Astrocyte (in vitro differentiated cells and primary cell): ENCODE measurements around the gene CLCF1. TPM values are rescaled to one million over a fixed set of nuclear protein-coding genes. Genes with fewer than 3 reads are reported as not detected.
"Not testable (repeated sequence)": the region's sequence is repeated elsewhere in the genome, so short reads cannot be mapped to it uniquely, and the experiment has no call there.

Source experiments
- DNase-seq: peaks from one replicate; pipeline ENCODE4 v3.0.0-alpha.2; 2010; ENCODE audit warnings: low read depth
- FAIRE-seq: peaks from 2 replicates; lab custom pipeline; 2011; peaks lifted over from hg19 to GRCh38; lab: Jason Lieb, UNC
- H2AFZ ChIP-seq: 2 replicates; pipeline ENCODE4 v1.6.0; 2012; ENCODE audit warnings: low read depth, low read length, inconsistent platforms
- H3K27ac ChIP-seq: 2 replicates; pipeline ENCODE4 v1.5.1; 2011; ENCODE audit warnings: low read depth, low read length, inconsistent platforms
- H3K27me3 ChIP-seq: 2 replicates; pipeline ENCODE4 v1.6.0; 2011; ENCODE audit warnings: low read length, inconsistent platforms; ENCODE audit not compliant: insufficient read depth
- H3K36me3 ChIP-seq: 2 replicates; pipeline ENCODE4 v1.5.1; 2011; ENCODE audit warnings: low read length, inconsistent platforms; ENCODE audit not compliant: insufficient read depth
- H3K4me1 ChIP-seq: 2 replicates; pipeline ENCODE4 v1.5.1; 2011; ENCODE audit warnings: low read length, inconsistent platforms; ENCODE audit not compliant: insufficient read depth
- H3K4me2 ChIP-seq: 2 replicates; pipeline ENCODE4 v1.6.0; 2012; ENCODE audit warnings: low read length, inconsistent platforms
- H3K4me3 ChIP-seq: 2 replicates; pipeline ENCODE4 v1.5.1; 2011; ENCODE audit warnings: low read depth, mild to moderate bottlenecking, low read length, inconsistent platforms; ENCODE audit not compliant: insufficient read depth
- H3K79me2 ChIP-seq: 2 replicates; pipeline ENCODE4 v1.6.0; 2012; ENCODE audit warnings: mild to moderate bottlenecking, low read length, inconsistent platforms; ENCODE audit not compliant: insufficient read depth
- H3K9ac ChIP-seq: 2 replicates; pipeline ENCODE4 v1.6.0; 2012; ENCODE audit warnings: mild to moderate bottlenecking, low read length, inconsistent platforms
- H3K9me3 ChIP-seq: 2 replicates; pipeline ENCODE4 v1.5.1; 2012; ENCODE audit warnings: low read depth, mild to moderate bottlenecking, low read length, inconsistent platforms; ENCODE audit not compliant: insufficient read depth
- H4K20me1 ChIP-seq: 2 replicates; pipeline ENCODE4 v1.6.0; 2012; ENCODE audit warnings: low read length, inconsistent platforms; ENCODE audit not compliant: insufficient read depth
- H3K27ac Mint-ChIP-seq: one replicate; pipeline ENCODE4 v1.8.0; 2021; ENCODE audit warnings: mild to moderate bottlenecking, mixed read lengths; ENCODE audit not compliant: unreplicated experiment
- H3K27me3 Mint-ChIP-seq: one replicate; pipeline ENCODE4 v1.8.0; 2021; ENCODE audit warnings: low read depth, mixed read lengths; ENCODE audit not compliant: unreplicated experiment
- H3K36me3 Mint-ChIP-seq: one replicate; pipeline ENCODE4 v1.8.0; 2021; ENCODE audit warnings: low read depth, mixed read lengths; ENCODE audit not compliant: unreplicated experiment
- H3K4me1 Mint-ChIP-seq: one replicate; pipeline ENCODE4 v1.8.0; 2021; ENCODE audit warnings: low read depth, mixed read lengths; ENCODE audit not compliant: unreplicated experiment
- H3K4me3 Mint-ChIP-seq: one replicate; pipeline ENCODE4 v1.8.0; 2021; ENCODE audit warnings: mild to moderate bottlenecking, moderate library complexity, mixed read lengths; ENCODE audit not compliant: unreplicated experiment
- H3K9me3 Mint-ChIP-seq: one replicate; pipeline ENCODE4 v1.8.0; 2021; ENCODE audit warnings: mild to moderate bottlenecking, mixed read lengths; ENCODE audit not compliant: unreplicated experiment
- EZH2 ChIP-seq: IDR thresholded peaks from 2 replicates; pipeline ENCODE4 v1.6.1; 2012; ENCODE audit warnings: mild to moderate bottlenecking, low read length, inconsistent platforms; ENCODE audit not compliant: insufficient read depth
- total RNA-seq: library from RNA; stranded (reverse); gene quantifications from 2 replicates; pipeline ENCODE4 v1.2.1, GENCODE V29; 2021
- TF ChIP-seq, protein P1 (sequence below): IDR thresholded peaks from 2 replicates; pipeline ENCODE4 v1.5.1; 2011; ENCODE audit warnings: low read depth, mild to moderate bottlenecking, inconsistent platforms, low read length, moderate library complexity; ENCODE audit not compliant: insufficient read depth

CLCF1 gene
- total RNA-seq, 1 donor from 2014 or later, result 17.6 TPM

DNA sequence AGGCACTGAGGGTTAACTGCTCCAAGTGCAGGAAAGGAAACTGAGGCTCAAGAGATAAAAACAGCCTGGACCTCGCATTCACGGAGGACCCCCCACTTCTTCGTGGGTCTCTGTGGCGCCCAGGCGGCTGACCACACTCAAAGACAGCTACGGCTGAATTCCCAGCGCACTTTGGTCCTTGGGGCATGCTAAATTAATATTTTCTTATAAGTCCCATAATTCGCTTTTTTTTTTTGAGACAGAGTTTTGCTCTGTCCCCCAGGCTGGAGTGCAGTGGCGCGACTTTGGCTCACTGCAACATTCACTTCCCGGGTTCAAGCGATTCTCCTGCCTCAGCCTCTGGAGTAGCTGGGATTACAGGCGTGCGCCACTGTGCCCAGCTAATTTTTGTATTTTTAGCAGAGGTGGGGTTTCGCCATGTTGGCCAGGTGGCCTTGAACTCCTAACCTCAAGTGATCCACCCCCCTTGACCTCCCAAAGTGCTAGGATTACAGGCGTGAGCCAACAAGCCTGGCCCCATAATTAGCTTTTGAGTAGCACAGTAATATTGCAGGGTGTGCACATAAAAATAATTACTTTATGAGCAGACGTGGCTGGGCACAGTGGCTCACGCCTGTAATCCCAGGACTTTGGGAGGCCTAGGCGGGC is 28.9 kb upstream of the CLCF1 start:
- H3K27me3 ChIP-seq, H3K36me3 ChIP-seq, H3K27ac Mint-ChIP-seq, H3K9me3 Mint-ChIP-seq, H3K9me3 ChIP-seq, FAIRE-seq, DNase-seq, H3K4me1 Mint-ChIP-seq, H3K27me3 Mint-ChIP-seq: not testable (repeated sequence)
- Histone ChIP-seq H2AFZ (peak overlapping the region; percentile 74), H3K4me1 (peaks cover 17% of the 10 kb centered on the region), H3K27ac (peak overlapping the region; percentile 55), H3K4me2 (peak overlapping the region; percentile 82), H3K9ac (peak overlapping the region; percentile 61), H3K4me3 (peak overlapping the region; percentile 54), H4K20me1 (peaks cover 31% of the 10 kb centered on the region), H3K79me2 (peaks cover 40% of the 10 kb centered on the region)
- Mint-ChIP-seq H3K4me3 (peak overlapping the region; percentile 67), H3K36me3 (peaks cover 16% of the 10 kb centered on the region)

DNA sequence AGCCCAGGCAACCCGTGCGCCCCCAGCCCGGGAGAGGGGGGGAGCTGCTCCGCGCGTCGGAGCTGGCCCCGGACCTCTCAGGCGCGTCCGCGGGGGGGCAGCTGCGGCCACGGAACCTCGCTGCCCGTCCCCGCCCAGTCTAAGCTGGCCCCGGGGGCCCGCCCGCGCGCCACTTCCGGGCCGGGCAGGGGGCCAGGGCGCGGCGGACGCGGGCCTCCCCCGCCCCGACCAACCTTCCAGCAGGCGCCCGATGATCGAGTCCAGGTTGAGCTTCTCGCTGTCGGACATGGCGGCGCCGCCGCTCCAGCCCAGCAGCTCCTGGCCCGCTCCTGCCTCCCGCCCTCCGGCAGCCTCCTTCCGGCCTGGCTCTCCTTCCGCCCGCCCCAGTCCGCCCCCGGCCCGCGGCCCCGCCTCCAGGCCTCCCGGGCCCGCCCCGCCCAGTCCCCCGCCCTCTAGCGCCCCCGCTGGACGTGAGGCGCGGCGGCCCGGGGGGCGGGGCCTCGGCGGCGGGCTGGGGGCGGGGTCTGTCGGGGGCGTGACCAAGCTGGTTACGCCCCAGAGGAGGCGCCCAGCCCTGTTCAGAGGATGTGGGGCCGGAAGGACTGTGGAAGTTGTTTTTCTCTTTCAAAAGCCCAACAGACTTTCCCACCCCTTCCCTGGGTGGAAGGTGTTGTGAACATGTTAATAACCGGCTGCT is 28.2 kb upstream of the CLCF1 start, which contains the start of gene PPP1CA:
PPP1CA (minus strand) TSS at position 364 of the 697 bp plus-strand sequence; CDS start at position 288, 76 bp downstream.
- Mint-ChIP-seq H3K36me3 (peaks cover 15% of the 10 kb centered on the region), H3K4me3 (peak within 1 kb of the TSS; percentile 87), H3K27me3 (peaks cover 3% of the 10 kb centered on the region), H3K9me3 (no peaks in the 10 kb centered on the region), H3K27ac (peak within 1 kb of the TSS; percentile 75), H3K4me1 (peaks cover 10% of the 10 kb centered on the region)
- peak within 1 kb of the TSS; percentile 98 for H3K4me2 ChIP-seq
- DNase-seq, result peak; percentile 52
- H3K79me2 ChIP-seq, result peaks cover 40% of the 10 kb centered on the region
- H3K4me3 ChIP-seq, result peak within 1 kb of the TSS; percentile 89
- H4K20me1 ChIP-seq, result peaks cover 32% of the 10 kb centered on the region
- peak within 1 kb of the TSS; percentile 75 for H2AFZ ChIP-seq
- peaks cover 17% of the 10 kb centered on the region for H3K4me1 ChIP-seq
- H3K9me3 ChIP-seq, result no peaks in the 10 kb centered on the region
- peak within 1 kb of the TSS; percentile 81 for H3K27ac ChIP-seq
- H3K27me3 ChIP-seq, result no peaks in the 10 kb centered on the region
- peak within 1 kb of the TSS; percentile 96 for H3K9ac ChIP-seq
- FAIRE-seq, result peak; percentile 29
- H3K36me3 ChIP-seq, result peaks cover 2% of the 10 kb centered on the region
- TF ChIP-seq, protein P1, sequence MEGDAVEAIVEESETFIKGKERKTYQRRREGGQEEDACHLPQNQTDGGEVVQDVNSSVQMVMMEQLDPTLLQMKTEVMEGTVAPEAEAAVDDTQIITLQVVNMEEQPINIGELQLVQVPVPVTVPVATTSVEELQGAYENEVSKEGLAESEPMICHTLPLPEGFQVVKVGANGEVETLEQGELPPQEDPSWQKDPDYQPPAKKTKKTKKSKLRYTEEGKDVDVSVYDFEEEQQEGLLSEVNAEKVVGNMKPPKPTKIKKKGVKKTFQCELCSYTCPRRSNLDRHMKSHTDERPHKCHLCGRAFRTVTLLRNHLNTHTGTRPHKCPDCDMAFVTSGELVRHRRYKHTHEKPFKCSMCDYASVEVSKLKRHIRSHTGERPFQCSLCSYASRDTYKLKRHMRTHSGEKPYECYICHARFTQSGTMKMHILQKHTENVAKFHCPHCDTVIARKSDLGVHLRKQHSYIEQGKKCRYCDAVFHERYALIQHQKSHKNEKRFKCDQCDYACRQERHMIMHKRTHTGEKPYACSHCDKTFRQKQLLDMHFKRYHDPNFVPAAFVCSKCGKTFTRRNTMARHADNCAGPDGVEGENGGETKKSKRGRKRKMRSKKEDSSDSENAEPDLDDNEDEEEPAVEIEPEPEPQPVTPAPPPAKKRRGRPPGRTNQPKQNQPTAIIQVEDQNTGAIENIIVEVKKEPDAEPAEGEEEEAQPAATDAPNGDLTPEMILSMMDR, result no peak
- TF ChIP-seq EZH2, result no peak

DNA sequence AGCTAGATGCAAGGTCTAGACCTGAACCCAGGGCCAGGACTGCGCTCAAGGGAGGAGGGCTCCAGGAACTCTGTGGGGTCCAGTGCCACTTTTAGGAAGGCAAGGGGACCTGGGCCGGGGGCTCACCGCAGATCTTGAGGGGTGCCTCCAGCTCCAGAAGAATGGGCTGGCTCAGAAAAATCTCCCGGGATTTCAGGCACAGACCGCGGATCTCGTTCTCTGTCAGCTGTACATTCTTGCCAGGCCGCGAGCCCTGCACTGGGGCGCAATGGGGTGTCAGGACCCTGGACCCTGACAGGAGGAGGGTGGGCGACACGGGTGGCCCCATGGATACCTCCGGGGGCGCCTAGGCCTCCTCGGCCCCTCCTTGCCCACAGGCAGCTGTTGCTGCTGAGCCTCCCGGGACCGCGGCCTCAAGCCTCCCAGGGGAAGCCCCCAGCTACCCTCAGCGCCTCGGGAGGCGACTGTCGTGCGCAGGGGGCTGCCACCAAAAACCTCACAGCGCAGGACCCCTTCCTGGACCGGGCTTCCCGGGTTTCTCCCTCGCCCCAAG is 27.6 kb upstream of the CLCF1 start:
- Histone ChIP-seq H3K27ac (peak overlapping the region; percentile 81), H3K4me1 (peaks cover 17% of the 10 kb centered on the region), H3K4me2 (peak overlapping the region; percentile 98), H3K9me3 (no peaks in the 10 kb centered on the region), H3K4me3 (peak overlapping the region; percentile 89), H3K9ac (peak overlapping the region; percentile 96), H3K27me3 (no peaks in the 10 kb centered on the region), H3K36me3 (peaks cover 2% of the 10 kb centered on the region), H4K20me1 (peaks cover 32% of the 10 kb centered on the region), H3K79me2 (peaks cover 40% of the 10 kb centered on the region), H2AFZ (no peak overlapping the region)
- peak overlapping the region; percentile 87 for H3K4me3 Mint-ChIP-seq
- no peaks in the 10 kb centered on the region for H3K27me3 Mint-ChIP-seq
- no peak overlapping the region for H3K27ac Mint-ChIP-seq
- peaks cover 10% of the 10 kb centered on the region for H3K4me1 Mint-ChIP-seq
- H3K9me3 Mint-ChIP-seq, result no peaks in the 10 kb centered on the region
- FAIRE-seq, result no peak
- peaks cover 18% of the 10 kb centered on the region for H3K36me3 Mint-ChIP-seq
- TF ChIP-seq, protein P1, result no peak
- TF ChIP-seq EZH2, result no peak
- DNase-seq, result no peak
